Mesenteric fat pad (tissue), 1 donor: ENCODE measurements around the gene ITPRIP. TPM values are rescaled to one million over a fixed set of nuclear protein-coding genes. Genes with fewer than 3 reads are reported as not detected.

Experiments
- DNase-seq: peaks from one replicate; pipeline ENCODE4 v3.0.0-alpha.2; 2020; ENCODE audit warnings: low spot score
- total RNA-seq: library from RNA; stranded (reverse); fragmentation: NEBNext Ultra II Directional; extraction: Animal tissue kit (Norgen Biotek cat#: 25700); gene quantifications from one replicate; pipeline ENCODE4 v1.2.1, GENCODE V29; 2021
- donor health status: DM: yes; HTN: yes; CAD: no.

Gene ITPRIP
- total RNA-seq, 1 donor from 2014 or later, result 48.3 TPM

DNA sequence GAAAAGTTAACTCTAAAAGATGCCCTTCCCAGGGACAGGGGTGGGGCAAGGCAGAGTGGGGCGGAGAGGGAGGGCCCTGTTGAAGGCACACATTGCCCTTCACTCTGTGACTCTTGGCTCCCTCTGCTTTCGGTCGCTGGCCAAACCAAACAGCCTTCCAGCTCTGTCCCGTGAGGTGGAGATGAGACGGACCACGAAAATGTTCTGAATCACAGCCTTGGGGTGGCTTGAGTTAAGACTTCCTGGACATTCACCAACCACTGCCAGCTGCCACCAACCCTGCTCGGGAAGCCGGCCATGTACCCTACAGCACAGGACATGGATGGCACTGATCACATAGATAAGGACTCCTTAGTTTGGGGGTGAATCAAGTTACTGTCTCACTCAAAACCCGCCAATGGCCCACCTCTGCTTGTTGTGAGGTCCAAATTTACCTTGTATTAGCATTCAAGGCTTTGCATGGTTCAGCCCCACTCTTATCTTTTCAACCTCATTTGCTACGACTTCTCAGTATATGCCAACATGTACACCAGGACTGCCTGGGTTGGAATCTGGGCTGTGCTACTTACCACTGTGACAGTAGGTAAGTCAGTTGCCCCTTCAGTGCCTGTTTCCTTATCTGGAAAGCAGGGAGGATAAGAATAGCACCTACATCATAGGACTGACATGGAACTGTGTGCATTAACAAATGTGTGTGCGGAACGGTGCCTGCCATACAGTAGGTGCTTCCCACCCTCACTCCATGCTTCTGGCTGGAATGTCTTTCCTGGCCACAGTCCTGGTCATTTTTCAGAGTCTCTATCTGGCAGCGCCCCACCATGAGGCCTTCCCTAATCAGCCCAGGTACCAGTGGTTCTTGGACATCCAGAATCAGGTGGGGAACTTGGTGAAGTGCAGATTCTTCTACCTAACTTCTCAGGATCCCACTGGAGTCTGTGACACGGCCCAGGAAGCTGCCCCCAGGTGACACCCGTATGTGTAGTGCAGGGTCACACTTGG, 28.0 kb downstream of the ITPRIP start:
- peak; percentile 90 for DNase-seq

DNA sequence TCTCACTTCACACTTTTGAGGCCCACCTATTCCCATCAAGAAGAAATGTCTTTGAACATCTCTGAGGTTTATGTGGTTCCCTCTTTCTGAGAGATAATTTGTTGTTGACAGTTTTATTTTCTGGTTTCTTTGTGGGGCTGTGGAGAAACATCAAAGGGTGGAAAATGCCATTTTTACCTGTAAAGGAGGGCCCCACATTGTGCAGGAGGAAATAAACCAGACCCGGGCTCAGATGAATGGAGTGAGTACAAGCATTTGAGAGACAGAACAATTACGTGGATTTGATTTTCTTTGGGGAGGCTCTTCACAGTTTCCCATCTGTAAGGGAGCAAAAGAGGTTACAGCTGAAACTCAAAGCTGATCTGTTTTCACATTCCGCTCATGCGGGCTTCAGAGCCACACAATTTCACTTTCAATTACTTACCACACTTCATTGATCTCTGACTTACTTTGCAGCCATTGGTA, 29.8 kb downstream of the ITPRIP start:
- DNase-seq, result no peak

DNA sequence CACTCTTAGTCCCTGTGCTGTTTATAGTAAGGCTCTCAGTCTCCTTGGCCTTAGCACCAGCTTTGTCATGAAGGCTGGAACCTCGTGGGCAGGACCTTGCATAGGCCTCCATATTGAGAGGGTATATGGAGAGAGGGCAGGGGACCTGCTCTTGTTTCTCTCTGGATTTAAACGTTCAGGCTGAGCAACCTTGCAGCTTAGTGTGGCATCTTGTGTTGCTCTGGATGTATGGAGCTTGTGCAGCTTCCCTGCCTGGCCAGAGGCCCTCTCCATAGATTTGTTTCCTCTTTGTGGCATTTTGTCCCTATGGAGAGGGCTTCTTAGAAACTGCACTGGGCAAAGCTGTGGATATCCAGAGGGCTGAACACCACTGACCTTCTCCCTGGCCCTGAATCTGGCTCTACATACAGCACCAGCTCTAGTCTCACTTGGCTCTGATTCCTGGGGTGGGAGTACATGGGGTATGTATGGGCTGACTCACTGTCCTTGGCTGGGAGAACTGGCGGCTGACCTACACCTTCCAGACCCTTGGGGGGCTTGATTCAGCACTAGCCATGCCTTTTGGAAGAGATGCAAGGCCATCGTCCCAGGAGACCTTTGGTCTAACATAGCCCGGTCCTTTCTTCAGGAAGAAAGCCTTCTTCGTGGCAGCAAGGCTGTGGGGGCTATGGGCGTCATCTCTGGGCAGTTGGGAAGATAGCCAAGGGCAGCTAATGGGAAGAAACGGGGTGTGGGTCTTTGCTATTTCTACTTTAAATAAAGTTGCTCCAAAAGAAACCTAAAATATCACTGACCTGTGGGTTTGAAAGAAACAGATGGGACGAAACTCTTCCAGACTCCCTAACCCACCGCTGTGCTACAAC, 30.5 kb downstream of the ITPRIP start:
- DNase-seq, result peak; percentile 51

DNA sequence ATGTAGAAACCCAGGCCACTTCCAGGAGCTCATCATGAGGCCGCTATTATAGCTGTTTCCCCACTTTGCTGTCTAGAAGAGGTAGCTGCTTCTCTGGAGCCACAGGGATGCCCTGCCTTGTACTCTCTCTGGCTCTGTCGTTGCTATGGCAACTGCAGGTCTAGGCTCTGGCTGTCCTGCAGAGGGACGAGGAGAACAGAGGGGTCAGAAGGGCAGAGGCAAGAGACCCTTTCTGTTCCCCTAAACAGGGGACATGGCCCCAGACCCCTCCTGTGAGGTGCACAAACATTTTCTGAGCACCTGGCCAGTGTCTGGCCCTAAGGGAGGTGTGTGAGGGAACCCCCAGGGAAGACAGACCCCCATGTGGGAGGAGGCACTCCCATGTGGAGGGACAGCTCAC, 31.4 kb downstream of the ITPRIP start:
- peak; percentile 45 for DNase-seq

DNA sequence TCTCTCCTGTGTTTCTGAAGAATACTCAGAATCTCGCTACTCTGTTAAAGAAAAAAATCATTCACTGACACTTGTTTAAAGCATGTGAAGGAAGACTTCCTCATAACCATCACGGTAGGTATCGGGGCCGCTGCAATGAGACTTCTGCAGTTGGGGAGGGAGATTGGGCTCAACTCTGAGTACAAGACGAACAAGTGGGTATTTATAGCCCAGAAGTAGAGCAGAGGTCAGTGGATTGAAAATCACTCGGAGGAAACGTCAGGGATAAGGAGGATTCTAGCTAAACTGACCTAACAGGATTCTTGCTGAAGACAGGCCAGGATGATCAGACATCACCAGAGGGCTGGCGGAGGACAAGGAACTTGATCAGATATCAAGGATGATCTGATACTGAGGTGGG, 33.3 kb downstream of the ITPRIP start:
- peak; percentile 37 for DNase-seq

DNA sequence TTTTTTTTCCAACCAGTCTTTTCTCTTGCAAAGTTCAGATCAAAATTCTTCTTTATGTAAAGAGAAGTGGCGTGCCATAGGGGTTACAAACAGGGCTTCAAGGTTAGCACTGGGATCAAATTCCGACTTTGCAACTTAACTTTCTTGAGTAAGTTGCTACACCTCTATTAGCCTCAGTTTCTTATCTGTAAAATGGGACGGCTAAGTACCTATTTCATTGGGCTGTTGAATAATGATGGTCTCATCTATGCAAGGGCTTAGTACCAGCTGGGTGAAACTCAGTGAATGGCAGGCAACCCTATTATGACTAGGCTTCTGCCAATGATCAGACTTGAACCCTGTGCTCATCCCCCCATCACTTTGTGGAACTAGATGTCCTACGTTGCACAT, 33.9 kb downstream of the ITPRIP start:
- no peak for DNase-seq

DNA sequence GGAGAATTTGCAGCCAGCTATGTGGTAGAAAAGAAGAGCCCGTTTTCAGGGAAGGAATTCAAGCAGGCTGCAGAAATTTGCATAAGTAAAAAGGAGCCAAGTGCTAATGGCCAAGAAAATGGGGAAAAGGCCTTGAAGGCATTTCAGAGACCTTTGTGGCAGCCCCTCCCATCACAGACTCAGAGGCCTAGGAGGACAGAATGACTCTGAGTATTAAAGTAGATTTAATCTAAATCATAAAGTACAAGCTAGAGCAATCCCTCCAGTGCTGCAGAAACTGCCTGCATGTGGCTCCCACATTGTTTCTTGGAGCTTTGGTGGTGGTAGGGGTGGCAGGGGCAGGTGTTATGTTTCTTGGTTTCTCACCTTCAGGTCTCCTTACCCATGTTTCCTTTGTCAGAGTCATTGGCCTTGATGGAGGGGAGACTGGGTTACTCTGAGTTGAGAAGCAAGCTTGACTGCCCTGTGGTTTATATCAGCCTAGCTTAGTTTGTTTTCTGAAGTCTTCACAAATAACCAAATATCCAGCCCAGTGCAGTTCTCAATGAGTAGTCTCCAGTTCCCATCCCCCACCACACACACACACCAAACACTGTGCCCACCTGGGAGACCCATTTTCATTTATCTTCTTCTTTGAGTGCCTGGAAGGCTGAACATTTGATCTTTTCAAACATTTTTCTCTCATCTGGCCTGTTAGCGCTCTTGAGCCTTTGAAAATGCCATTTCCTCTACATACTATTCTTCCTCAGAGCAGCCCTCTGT, 34.5 kb downstream of the ITPRIP start:
- peak; percentile 35 for DNase-seq

DNA sequence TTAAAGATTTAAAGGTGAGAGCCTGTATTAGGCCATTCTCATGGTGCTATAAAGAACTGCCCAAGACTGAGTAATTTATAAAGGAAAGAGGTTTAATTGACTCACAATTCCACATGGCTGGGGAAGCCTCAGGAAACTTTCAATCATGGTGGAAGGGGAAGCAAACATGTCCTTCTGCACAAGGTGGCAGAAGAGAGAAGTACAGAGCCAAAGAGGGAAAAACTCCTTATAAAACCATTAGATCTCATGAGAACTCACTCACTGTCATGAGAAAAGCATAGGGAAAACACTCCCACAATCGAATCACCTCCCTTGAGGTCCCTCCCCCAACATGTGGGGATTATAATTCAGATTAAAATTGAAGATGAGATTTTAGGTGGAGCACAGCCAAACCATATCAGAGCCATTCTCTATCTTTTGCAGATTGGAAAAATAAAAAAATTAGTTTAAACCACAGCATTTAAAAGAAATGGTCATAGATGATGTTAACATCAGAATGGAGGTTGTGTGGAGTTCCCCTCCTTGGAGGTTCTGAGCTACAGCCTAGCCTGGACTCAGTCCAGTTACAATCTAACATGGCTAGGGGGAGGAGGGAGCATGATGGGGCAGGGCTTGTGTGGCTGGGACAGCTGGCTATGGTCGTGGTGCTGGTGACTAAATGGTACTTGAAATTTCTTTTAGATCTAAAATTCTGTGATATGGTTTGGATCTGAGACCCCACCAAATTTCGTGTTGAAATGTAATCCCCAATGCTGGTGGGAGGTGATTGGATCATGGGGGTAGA, 36.2 kb downstream of the ITPRIP start:
- DNase-seq, result no peak

DNA sequence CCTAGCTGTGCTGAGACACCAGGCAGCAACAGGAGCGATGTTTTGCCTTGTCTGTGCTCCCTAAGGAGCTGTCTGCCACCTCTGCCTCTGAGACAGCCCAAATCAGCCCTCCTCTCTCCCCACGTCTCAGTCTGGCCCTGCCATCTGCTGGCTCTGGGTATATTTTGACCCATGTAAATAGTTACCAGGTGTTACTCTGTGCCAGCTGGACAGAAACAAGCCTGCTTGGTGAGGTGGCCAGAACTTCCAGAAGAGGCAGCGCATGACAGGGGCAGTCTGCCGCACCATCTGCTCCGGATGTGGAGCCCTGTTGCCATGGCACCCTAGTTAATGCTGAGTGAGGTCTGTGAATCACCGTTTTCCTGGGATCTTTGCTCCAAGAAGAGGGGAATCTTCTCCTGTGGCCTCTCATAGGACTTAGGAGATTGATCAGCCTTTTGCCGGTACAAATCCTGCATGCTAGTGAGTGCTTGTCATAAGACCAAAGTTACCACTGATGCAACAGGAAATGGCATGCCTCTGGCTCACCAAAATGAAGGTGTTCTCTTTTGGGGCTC, 37.5 kb downstream of the ITPRIP start:
- DNase-seq, result peak; percentile 88

DNA sequence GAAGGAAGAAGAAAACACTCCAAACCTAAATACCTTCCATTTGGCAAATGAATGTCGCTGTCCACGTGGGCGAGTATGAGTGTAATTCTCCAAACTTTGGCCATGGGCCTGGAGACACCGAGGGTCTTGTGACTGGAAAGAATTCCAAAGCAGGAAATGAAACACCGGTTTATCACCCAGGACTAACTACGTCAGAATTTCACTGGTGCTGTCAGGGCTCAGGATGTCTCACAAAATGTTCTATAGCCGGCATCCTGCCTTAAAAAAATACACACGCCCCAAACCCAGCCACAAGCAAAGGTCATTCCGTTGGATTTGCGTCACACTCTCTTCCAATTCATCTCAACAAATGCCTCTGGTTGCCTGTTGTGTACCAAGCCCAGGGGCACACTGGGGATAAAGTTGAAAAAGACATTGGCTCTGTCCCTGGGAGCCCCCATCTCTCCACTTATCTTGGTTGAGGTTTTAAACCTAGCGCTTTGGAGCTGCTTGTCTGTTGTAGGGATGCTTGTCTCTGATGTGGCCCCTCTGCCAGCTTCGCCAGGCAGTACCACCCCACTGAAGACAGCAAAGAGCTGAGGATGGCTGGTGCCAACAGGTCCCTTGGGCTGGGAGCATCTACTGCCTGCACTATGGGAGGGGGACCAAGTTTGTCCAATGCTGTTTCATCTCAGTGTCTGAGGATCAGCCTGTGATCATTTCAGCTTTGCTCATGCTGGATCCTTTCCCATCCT, 38.1 kb downstream of the ITPRIP start:
- no peak for DNase-seq

DNA sequence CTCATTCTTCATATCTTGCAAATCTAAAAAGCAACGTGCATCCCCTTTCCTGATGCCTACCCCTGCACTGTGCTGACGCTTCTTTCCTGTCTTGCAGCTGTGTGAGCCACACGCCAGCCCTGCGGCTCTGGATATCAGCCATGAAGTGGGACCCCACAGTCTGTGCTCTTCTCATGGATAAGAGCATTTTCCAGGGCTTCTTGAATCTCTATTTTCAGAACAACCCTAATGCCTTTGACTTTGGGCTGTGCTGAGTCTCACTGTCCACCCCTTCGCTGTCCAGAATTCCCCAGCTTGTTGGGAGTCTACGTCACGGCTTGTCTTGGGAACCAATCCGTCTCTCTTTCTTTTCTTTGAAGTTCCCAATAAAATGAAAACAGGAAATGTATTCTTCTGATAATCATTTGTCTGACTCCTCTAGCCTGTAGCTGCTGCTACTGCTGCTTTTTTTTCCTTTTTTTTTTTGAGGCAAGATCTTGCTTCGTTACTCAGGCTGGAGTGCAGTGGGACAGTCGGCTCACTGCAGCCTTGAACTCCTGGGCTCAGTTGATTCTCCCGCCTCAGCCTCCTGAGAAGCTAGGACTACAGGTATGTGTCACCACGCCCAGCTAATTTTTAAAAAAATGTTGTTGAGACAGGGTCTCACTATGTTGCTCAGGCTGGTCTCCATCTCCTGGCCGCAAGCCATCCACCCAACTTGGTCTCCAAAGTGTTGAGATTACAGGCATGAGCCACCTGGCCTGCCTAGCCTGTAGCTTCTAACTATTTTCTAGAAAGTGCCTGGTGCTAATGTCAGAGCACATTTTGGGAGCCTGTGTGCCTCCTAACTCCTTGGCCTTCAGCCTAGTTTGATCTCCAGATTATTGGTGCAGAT, 39.0 kb downstream of the ITPRIP start:
- DNase-seq, result no peak

DNA sequence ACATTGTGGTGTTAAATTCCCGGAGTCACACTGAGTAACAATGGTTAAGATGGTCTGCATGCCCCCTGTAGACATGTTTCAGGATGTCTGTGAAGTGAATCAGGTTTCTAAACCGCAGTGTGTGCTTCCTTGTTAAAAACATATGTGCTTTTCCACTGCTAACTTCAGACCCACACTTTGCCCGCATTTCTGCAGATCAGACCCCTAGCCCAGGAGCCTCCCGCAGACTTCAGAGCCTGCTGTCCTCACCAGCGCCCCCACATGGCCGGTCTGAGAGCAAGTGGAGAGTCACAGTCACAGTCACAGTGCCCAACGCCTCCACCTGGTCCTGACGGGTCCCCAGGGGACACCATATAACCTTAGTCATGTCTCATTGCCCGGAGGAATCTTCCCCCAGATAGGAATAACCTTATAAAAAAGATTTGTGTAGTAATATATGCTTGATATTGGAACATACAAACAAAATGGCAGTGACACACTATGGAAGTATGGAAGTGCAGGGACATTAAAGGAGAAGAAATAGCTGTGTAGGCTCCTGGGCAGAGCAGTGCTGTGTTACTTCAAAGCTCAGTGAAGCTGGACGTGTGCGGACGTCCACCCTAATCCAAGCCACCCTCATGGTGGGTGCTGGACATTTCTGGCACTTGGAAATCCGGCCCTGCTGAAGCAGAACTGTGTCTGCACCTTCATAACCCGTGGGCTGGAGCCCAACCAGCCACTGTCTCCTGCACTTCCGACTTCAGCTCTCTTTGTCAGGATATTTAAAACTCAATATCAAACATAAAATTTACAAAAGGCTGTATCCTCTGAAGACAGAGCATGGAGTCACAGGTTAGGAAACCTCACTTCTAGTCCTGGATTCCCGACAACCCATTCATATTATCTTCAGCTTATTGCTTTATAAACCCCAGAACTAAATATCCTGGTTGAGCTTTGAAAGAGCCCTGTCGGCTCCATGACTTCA, 40.3 kb downstream of the ITPRIP start:
- no peak for DNase-seq

DNA sequence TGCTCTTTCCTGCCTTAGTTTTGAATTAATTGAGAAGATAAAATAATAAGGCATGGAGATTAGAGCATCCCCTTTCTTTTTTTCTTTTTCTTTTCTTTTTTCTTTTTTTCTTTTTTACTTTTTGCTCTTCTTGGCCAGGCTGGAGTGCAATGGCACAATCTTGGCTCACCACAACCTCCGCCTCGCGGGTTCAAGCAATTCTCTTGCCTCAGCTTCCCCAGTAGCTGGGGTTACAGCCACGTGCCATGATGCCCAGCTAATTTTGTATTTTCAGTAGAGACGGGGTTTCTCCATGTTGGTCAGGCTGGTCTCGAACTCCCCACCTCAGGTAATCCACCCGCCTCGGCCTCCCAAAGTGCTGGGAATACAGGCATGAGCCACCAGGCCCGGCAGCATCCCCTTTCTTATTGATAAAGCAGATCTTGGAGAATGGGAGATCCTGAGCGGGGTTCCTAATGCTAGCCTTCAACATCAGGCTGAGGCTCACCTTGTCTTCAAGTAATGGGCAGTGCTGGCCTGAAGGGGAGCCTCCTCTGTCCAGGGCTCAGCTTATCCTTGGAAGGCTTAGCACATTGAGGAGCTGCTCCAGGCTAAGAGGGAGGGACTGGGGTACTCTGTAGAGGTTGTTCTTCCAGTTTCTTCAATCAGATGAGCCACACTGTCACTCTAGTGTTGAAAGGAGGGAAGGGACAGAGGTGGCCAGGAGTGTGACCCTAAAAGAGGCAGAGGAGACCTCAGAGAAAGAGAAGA, 41.4 kb downstream of the ITPRIP start:
- DNase-seq, result no peak

DNA sequence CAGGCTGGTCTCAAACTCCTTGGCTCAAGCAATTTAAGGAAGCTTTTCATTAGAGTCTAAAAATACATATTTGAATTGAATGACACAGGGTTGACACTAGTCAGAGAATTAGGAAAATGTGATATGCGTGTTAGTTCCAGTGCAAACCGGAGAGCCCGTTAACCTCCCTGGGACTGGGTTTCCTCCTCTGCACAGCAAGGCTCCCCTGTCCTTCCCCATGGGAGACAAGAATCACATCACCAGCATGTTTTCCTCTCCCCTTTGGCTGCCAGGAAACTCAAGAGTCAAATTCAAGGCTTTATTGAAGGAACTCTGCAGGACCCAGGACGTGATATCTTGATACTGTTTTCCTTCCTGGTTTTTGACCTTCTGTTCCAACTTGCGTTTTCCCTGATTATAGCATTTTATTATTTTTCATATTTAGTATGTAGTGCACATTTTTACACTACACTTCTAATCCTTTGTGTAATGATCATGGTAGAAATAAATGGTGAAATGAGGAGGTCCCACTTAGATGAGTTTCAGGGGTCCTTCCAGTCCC, 44.4 kb downstream of the ITPRIP start:
- DNase-seq, result no peak

DNA sequence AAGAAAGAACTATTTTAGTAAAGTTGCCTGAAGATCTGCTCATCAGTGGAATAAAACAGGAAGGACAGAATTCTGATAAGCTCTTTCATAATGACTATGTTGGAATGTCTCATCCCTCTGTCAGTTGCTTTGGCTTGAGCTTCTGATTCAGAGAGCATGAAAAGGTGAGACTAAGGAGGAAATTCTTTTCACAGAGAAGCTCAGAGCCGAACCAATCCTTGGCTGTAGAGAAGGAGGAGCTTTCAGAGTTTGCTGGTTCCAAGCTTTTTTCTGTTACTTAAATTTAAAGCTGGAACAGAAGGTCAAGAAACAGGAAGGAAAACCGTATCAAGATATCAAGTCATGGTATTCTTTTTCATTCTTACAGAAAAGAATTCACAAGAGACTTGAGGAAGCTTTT, 45.3 kb downstream of the ITPRIP start:
- no peak for DNase-seq

DNA sequence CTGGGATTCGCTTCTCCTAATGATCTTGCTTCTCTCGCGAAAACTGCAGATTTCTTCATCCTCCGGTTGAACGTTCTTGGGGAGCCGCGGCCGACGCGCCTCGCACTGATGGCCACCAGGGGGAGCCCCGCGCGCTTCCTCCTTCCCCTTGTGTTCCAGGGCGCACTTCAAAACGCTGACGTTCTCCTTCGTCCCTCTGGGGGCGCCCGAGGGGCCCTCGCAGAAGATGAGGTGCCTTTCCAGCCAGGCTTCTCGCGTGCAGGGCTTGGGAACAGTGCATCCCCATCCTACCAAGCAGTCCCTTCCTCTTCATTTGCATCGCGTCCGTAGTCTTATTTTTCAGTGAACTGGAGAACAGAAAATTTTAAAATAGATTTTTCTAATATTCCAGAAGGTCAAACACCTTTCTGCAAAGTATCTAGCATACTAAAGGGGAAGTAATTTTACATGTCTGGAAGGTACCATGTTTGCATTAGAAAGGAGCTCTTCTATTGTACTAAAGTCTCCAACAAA, 46.8 kb downstream of the ITPRIP start:
- DNase-seq, result peak; percentile 97
